Endothelial cell of umbilical vein (primary cell): ENCODE measurements around the gene KCNA2. TPM values are rescaled to one million over a fixed set of nuclear protein-coding genes. Genes with fewer than 3 reads are reported as not detected.

Experiments used
- BruUV-seq: library from RNA; stranded (reverse); fragments of 400-500 nt; replicated peaks from 2 replicates; lab custom pipeline; 2021; lab: Mats Ljungman, UMichigan
- CTCF ChIA-PET: fragments of 300-600, 350-600 bp; sonication (Branson Sonifier 250); formaldehyde crosslinking; loops from one replicate; lab custom pipeline; 2021; ENCODE audit warnings: antibody characterized with exemption, inconsistent platforms; lab: Charles Lee
- POLR2A ChIA-PET: fragments of 300-600, 350-600 bp; sonication (Branson Sonifier 250); formaldehyde crosslinking; loops from one replicate; lab custom pipeline; 2021; ENCODE audit warnings: antibody characterized with exemption, inconsistent platforms; lab: Charles Lee
- DNase-seq: peaks from one replicate; pipeline ENCODE4 v3.0.0-alpha.2; 2011; ENCODE audit warnings: low read depth, low spot score
- FAIRE-seq: peaks from 2 replicates; lab custom pipeline; 2011; peaks lifted over from hg19 to GRCh38; lab: Jason Lieb, UNC
- H2AFZ ChIP-seq: 2 replicates; pipeline ENCODE4 v1.6.0; 2012; ENCODE audit warnings: low read depth, low read length, control low read depth, inconsistent platforms
- H3K27ac ChIP-seq: 2 replicates; pipeline ENCODE4 v1.5.1; 2011; ENCODE audit warnings: low read depth, mild to moderate bottlenecking, control low read depth, low read length, moderate library complexity; ENCODE audit not compliant: insufficient read depth
- H3K27me3 ChIP-seq, 2 experiments: 2 replicates each; pipeline versions ENCODE4 v1.6.0 to v1.6.1; 2011; ENCODE audit warnings: low read length in 2 of 2, mixed read lengths in 1 of 2; ENCODE audit not compliant: control insufficient read depth in 2 of 2, insufficient read depth in 2 of 2
- H3K36me3 ChIP-seq, 2 experiments: 2 replicates in 1 of 2; 3 replicates in 1 of 2; pipeline ENCODE4 v1.5.1; 2011; ENCODE audit warnings: low read length in 2 of 2, mild to moderate bottlenecking in 1 of 2, moderate library complexity in 1 of 2; ENCODE audit not compliant: control insufficient read depth in 2 of 2, insufficient read depth in 2 of 2; ENCODE audit errors: extremely low read depth in 1 of 2
- H3K4me1 ChIP-seq: 3 replicates; pipeline ENCODE4 v1.5.1; 2011; ENCODE audit warnings: mild to moderate bottlenecking, low read length; ENCODE audit not compliant: control insufficient read depth, insufficient read depth; ENCODE audit errors: extremely low read depth
- H3K4me2 ChIP-seq: 2 replicates; pipeline ENCODE4 v1.6.1; 2011; ENCODE audit warnings: low read length, control low read depth, mixed read lengths; ENCODE audit not compliant: insufficient read depth
- H3K4me3 ChIP-seq, 3 experiments: fragments of 200-600 bp in 1 of 3; sonication (generic), shearing (Covaris generic) in 1 of 3; replicated peaks in 1 of 3; 2 replicates each; pipeline ENCODE4 v1.5.1; 2011 to 2016; ENCODE audit warnings: control low read depth in 3 of 3, low read length in 3 of 3, mild to moderate bottlenecking in 2 of 3, inconsistent platforms in 1 of 3, low read depth in 1 of 3, moderate library complexity in 1 of 3; ENCODE audit not compliant: insufficient read depth in 1 of 3
- H3K79me2 ChIP-seq: 2 replicates; pipeline ENCODE4 v1.6.0; 2012; ENCODE audit warnings: low read length, inconsistent platforms; ENCODE audit not compliant: control insufficient read depth, insufficient read depth
- H3K9ac ChIP-seq: replicated peaks from 2 replicates; pipeline ENCODE3; 2011; ENCODE audit warnings: low read length, control low read depth; ENCODE audit not compliant: insufficient read depth; ENCODE audit errors: extremely low read depth
- H3K9me1 ChIP-seq: replicated peaks from 3 replicates; pipeline ENCODE4 v1.6.0; 2011; ENCODE audit warnings: mild to moderate bottlenecking, low read length; ENCODE audit not compliant: control insufficient read depth, insufficient read depth; ENCODE audit errors: extremely low read depth
- H3K9me3 ChIP-seq: replicated peaks from 2 replicates; pipeline ENCODE4 v1.5.1; 2012; ENCODE audit warnings: low read length, inconsistent platforms; ENCODE audit not compliant: control insufficient read depth, insufficient read depth
- H4K20me1 ChIP-seq: replicated peaks from 2 replicates; pipeline ENCODE3; 2011; ENCODE audit warnings: mild to moderate bottlenecking, low read length; ENCODE audit not compliant: control insufficient read depth, insufficient read depth; ENCODE audit errors: extremely low read depth
- CTCF ChIP-seq, 2 donors: IDR thresholded peaks; 1 replicate in 1 of 2; 2 replicates in 1 of 2; pipeline ENCODE4 v1.5.1; 2011; ENCODE audit warnings: low read length in 2 of 2, mild to moderate bottlenecking in 2 of 2, moderate library complexity in 2 of 2, control low read depth in 1 of 2, inconsistent platforms in 1 of 2, low read depth in 1 of 2; ENCODE audit not compliant: insufficient read depth in 1 of 2; ENCODE audit errors: extremely low read depth in 1 of 2
- EZH2 ChIP-seq: IDR thresholded peaks from 2 replicates; pipeline ENCODE4 v1.6.1; 2012; ENCODE audit warnings: borderline replicate concordance, low read depth, mild to moderate bottlenecking, moderate library complexity, low read length, inconsistent platforms; ENCODE audit not compliant: severe bottlenecking
- FOS ChIP-seq: IDR thresholded peaks from 2 replicates; pipeline ENCODE4 v1.6.1; 2011; ENCODE audit warnings: mild to moderate bottlenecking, low read length, moderate library complexity, borderline replicate concordance; ENCODE audit not compliant: insufficient read depth
- GATA2 ChIP-seq: IDR thresholded peaks from 2 replicates; pipeline ENCODE4 v1.7.0; 2011; ENCODE audit warnings: low read depth, mild to moderate bottlenecking, moderate library complexity, mixed read lengths, low read length; ENCODE audit not compliant: insufficient read length, insufficient read depth
- JUN ChIP-seq: IDR thresholded peaks from 2 replicates; pipeline ENCODE4 v1.6.1; 2011; ENCODE audit warnings: borderline replicate concordance, low read depth; ENCODE audit not compliant: insufficient read length, insufficient read depth
- MAX ChIP-seq: IDR thresholded peaks from 2 replicates; pipeline ENCODE4 v1.6.1; 2011; ENCODE audit not compliant: insufficient read depth, insufficient read length
- MYC ChIP-seq: IDR thresholded peaks from one replicate; pipeline ENCODE4 v1.6.1; 2011; ENCODE audit warnings: mild to moderate bottlenecking, low read depth, low read length
- POLR2A ChIP-seq: IDR thresholded peaks from 2 replicates; pipeline ENCODE4 v1.6.1; 2012; ENCODE audit warnings: low read depth, mild to moderate bottlenecking, control low read depth, low read length
- POLR2AphosphoS5 ChIP-seq: IDR thresholded peaks from 2 replicates; pipeline ENCODE4 v1.6.1; 2012; ENCODE audit warnings: low read depth, mild to moderate bottlenecking, control low read depth, low read length, moderate library complexity; ENCODE audit not compliant: insufficient read depth
- dilution Hi-C: fragments of 300-500 bp; cut with MboI; formaldehyde crosslinking; loops from one replicate; pipeline ENCODE4 v1.15.0; 2019; ENCODE audit warnings: low sequenced_read_pairs; ENCODE audit not compliant: extremely low pct_ligation_motif_present
- intact Hi-C: fragments of 100-400 bp; cut with micrococcal nuclease; formaldehyde crosslinking; loops from one replicate; pipeline ENCODE4 v1.10.0; 2022
- polyA plus RNA-seq, 4 experiments: library from polyadenylated mRNA; depleted of rRNA in 3 of 4; stranded (reverse) in 3 of 4; unstranded in 1 of 4; fragments of >200 nt; gene quantifications; 2 replicates each; pipeline versions ENCODE4 v1.2.1 to v1.2.3, GENCODE V29; 2011 to 2012; ENCODE audit warnings: missing spikeins in 1 of 4
- total RNA-seq: library from RNA; stranded (reverse); gene quantifications from 2 replicates; pipeline ENCODE4 v1.2.3, GENCODE V29; 2021

Gene KCNA2
- total and polyA plus RNA-seq, 2 donors (not counting 3 experiments of a cell fraction or from before 2014, with no cell fraction given), result not detected

GRCh38 chr1:110637475-110637874, 31.3 kb upstream of the KCNA2 start:
- no peaks in the 10 kb centered on the region for H3K36me3 ChIP-seq
- no peak for DNase-seq
- CTCF ChIA-PET, result interaction anchor here (0.9 to 2.1 kb wide), 3 partner anchors 14 to 146 kb away, joined by 3 to 4 read pairs (median 3); no protein-coding TSS in a partner anchor

GRCh38 chr1:110636149-110636935, 30.2 kb upstream of the KCNA2 start:
- Histone ChIP-seq H3K36me3 (no peaks in the 10 kb centered on the region), H3K27ac (no peak overlapping the region), H4K20me1 (no peaks in the 10 kb centered on the region), H3K9ac (no peak overlapping the region), H2AFZ (no peak overlapping the region), H3K27me3 (no peaks in the 10 kb centered on the region), H3K79me2 (no peaks in the 10 kb centered on the region), H3K4me3 (no peak overlapping the region), H3K9me3 (no peaks in the 10 kb centered on the region), H3K4me1 (no peaks in the 10 kb centered on the region), H3K4me2 (no peak overlapping the region), H3K9me1 (no peaks in the 10 kb centered on the region)
- intact Hi-C loops (no loop called here), dilution Hi-C loops (no loop called here)
- TF ChIP-seq JUN, result no peak
- TF ChIP-seq MYC, result no peak
- TF ChIP-seq FOS, result no peak
- no peak for TF ChIP-seq MAX
- no peak for TF ChIP-seq GATA2
- TF ChIP-seq POLR2A, result no peak
- no peak for TF ChIP-seq EZH2
- no peak for TF ChIP-seq CTCF (IDR thresholded peaks at IDR 0.05; ENCODE audit: extremely low read depth in 1 of 2, insufficient read depth in 1 of 2, low read depth in 1 of 2, low read length in 2 of 2)
- TF ChIP-seq POLR2AphosphoS5, result no peak
- BruUV-seq, result no TSS peak
- DNase-seq (no peak), FAIRE-seq (no peak)
- ChIA-PET CTCF (interaction anchor here (1.1 to 2.6 kb wide), 2 partner anchors 17 to 129 kb away, joined by 3 to 9 read pairs; no protein-coding TSS in a partner anchor), POLR2A (no interaction called here)

More at GRCh38 chr1:110637475-110637874, 31.3 kb upstream of the KCNA2 start:
- Histone ChIP-seq H3K4me3 (no peak overlapping the region), H3K9me3 (no peaks in the 10 kb centered on the region), H4K20me1 (no peaks in the 10 kb centered on the region), H3K9me1 (no peaks in the 10 kb centered on the region), H3K27me3 (no peaks in the 10 kb centered on the region), H3K4me1 (no peaks in the 10 kb centered on the region), H3K4me2 (no peak overlapping the region), H3K9ac (no peak overlapping the region), H3K79me2 (no peaks in the 10 kb centered on the region), H3K27ac (no peak overlapping the region), H2AFZ (no peak overlapping the region)
- intact Hi-C loops (no loop called here), dilution Hi-C loops (no loop called here)
- POLR2A ChIA-PET, result no interaction called here
- no TSS peak for BruUV-seq
- FAIRE-seq, result no peak
- TF ChIP-seq POLR2A (no peak), EZH2 (no peak)
